Epithelial cell of proximal tubule (primary cell): ENCODE data around the gene CTU2. TPM values are rescaled to one million over a fixed set of nuclear protein-coding genes. Genes with fewer than 3 reads are reported as not detected.

Experiments
- DNase-seq: peaks from one replicate; pipeline ENCODE4 v3.0.0-alpha.2; 2011; ENCODE audit warnings: low read depth
- H3K4me3 ChIP-seq: 2 replicates; pipeline ENCODE4 v1.5.1; 2011; ENCODE audit warnings: low read depth, mild to moderate bottlenecking, low read length
- total RNA-seq: library from RNA; depleted of rRNA; stranded (reverse); fragments of >200 nt; gene quantifications from 2 replicates; pipeline ENCODE4 v1.2.3, GENCODE V29; 2015
- TF ChIP-seq, protein P1 (sequence below): conservative IDR thresholded peaks from 2 replicates; pipeline ENCODE4 v1.5.1; 2012; ENCODE audit warnings: low read depth, mild to moderate bottlenecking, low read length

Gene CTU2
- total RNA-seq, 1 donor from 2014 or later: 9.3 TPM

DNA sequence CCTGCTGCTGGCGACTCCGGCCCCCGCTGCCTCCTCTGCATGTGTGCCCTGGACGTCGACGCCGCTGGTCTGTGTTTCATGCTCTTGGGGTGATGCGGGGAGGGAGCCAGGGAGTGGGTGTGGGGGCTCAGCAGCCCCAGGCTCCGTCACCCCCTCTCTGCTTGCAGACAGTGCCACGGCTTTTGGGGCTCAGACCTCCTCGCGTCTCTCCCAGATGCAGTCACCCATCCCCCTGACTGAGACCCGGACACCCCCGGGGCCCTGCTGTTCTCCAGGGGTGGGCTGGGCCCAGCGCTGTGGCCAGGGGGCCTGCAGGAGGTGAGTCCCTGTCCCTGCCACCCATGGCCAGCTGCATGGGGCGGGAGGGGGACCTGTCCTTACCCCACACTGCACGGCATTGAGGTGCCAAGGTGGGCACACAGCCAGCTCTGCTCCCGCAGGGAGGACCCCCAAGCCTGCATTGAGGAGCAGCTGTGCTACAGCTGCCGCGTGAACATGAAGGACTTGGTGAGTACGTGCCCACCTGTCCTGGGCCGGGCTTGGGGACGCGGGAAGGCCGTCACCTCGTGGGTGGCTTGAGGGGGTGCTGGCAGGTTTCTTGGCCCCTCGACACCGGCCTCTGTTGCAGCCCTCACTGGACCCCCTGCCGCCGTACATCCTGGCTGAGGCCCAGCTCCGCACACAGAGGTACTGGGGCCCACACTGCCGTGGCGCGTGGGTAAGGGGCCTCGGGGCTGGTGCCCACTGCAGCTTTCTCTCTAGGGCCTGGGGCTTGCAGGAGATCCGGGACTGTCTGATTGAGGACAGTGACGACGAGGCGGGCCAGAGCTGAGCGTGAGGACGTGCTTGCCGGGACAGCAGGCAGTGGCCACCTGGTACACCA is 8.4 kb downstream of the CTU2 start:
- no peak overlapping the region for H3K4me3 ChIP-seq
- DNase-seq: no peak
- TF ChIP-seq, protein P1, sequence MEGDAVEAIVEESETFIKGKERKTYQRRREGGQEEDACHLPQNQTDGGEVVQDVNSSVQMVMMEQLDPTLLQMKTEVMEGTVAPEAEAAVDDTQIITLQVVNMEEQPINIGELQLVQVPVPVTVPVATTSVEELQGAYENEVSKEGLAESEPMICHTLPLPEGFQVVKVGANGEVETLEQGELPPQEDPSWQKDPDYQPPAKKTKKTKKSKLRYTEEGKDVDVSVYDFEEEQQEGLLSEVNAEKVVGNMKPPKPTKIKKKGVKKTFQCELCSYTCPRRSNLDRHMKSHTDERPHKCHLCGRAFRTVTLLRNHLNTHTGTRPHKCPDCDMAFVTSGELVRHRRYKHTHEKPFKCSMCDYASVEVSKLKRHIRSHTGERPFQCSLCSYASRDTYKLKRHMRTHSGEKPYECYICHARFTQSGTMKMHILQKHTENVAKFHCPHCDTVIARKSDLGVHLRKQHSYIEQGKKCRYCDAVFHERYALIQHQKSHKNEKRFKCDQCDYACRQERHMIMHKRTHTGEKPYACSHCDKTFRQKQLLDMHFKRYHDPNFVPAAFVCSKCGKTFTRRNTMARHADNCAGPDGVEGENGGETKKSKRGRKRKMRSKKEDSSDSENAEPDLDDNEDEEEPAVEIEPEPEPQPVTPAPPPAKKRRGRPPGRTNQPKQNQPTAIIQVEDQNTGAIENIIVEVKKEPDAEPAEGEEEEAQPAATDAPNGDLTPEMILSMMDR: no peak

DNA sequence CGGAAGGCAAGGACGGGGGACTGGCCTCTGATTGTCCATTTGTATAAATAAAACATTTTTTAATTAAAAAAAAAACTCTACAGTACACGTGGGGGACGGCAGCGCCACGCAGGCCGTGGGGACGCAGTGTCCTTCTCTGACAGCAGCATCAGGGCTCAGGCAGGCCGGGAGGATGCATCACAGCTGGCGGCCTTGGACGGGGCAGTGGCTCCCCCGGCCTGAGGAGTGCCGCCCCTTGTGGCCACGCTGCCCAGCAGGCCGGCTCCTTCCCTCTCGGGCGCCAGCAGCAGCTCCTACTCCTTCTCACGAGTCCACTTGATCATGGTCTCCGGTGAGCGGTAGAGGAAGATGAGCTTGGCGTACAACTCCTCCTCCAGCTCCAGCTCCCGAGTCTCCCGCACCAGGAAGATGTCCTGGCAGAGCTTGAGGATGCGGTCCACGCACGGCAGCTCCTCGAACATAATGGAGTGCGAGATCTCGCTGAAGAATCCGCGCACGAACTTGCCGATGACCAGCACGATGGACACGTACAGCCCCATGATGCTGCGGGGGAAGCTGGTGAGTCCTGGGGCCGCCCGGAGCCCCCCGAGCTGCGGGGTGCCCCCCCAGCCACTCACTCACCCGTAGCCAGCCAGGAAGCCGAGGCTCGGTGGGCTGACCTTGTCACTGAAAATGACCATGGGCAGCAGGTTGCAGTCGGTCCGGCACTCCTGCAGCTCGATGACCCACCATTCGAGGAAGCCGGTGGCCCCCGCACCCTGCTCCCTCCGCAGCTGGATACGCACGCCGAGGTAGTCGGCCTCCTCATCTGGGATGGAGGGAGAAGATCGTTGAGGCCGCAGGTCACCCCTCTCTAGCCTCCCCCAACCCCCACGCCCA is 9.2 kb downstream of the CTU2 start:
- TF ChIP-seq, protein P1: no peak
- no peak overlapping the region for H3K4me3 ChIP-seq
- DNase-seq: no peak

DNA sequence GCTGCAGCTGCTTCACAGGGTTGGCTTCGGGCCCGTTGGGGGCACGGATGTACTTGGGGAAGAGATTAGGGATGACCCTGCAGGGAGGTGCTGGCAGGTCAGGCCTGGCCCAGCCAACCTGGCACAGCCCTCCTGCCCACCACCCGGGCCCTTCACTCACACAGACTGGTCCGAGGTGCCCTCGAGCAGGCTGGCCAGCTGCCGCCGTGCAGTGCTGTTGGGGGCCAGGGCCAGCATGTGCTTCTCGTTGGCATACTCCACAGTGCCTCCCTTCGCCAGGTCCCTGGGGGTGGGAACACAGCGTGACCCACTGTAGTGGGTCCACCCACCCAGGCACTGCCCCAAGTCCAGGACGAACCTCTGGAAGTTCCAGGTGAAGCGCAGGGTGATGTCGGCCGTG is 9.9 kb downstream of the CTU2 start:
- no peak overlapping the region for H3K4me3 ChIP-seq
- TF ChIP-seq, protein P1: no peak
- DNase-seq: no peak

DNA sequence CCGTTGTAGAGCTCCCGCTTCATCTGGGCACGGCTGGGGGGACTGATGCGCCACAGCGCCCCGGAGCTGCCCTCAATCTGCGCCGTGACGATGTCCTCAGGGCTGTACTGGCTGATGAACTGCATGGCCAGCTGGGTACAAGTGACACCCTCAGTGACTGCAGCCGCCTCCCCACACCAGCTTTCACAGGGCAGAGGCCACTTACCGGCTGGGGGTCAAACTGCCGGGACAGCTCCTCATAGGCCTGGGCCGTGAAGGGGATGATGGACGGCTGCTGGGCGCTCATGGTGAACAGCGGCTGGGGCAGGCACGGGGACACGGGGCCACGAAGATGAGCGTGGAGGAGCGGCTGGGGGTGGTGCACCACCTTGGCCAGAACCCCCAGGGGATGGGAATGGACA is 10.3 kb downstream of the CTU2 start:
- no peak overlapping the region for H3K4me3 ChIP-seq
- TF ChIP-seq, protein P1: no peak
- no peak for DNase-seq

DNA sequence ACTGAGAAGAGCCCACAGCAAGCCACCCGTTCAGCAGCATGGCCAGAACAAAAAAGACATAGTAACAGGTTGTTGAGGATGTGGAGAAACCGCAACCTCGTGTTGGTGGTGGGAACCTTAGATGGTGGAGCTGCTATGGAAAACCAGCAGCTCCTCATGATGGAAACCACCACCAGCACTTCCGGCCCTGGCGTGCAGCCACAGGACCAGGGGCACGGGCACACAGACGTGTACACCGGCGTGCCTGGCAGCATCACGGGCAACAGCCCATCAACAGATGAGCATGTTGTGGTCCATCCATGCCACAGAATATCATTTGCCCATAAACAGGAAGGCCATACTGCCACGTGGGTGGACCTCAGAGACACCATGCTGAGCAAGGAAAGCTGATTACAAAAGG is 11.9 kb downstream of the CTU2 start:
- TF ChIP-seq, protein P1: no peak
- no peak for DNase-seq
- no peak overlapping the region for H3K4me3 ChIP-seq

DNA sequence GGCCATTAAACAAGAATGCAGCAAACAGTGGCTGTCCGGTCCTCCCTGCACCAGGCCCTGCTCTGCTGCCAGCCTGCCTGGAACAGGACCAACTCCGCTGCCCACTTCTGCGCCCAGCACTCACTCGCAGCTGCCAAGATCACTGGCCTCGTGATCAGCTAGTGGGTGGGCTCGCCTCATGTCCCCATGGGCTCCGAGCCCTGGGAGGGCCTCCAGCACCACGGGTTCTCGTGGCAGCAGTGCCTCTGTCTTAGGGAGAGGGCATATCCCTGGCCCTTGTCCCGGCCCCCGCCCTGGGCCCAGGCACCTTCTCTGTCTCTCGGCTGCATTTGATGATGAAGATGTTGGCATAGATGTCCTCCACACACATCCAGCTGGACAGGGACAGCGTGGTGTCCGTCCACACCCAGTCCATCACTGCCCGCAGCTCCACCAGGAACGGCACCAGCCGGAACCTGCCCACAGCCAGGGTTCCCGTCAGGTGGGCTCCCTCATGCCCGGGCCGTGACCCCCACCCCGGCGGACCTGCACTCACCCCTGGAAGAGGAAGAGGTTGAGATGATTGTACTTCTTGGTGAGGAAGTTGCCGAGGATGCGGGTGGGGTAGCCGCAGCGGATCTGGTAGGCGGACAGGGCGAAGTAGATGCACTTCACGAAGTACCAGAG is 13.1 kb downstream of the CTU2 start:
- no peak for DNase-seq
- no peak overlapping the region for H3K4me3 ChIP-seq
- TF ChIP-seq, protein P1: no peak
